ENCODE results near the gene OCA2. TPM values are rescaled to one million over a fixed set of nuclear protein-coding genes. Genes with fewer than 3 reads are reported as not detected.

The OCA2 gene
- polyA plus RNA-seq, 1 donor from 2014 or later, result 0.97 TPM

- H3K9me3 ChIP-seq (ENCODE audit: low read length), result no peaks in the 10 kb centered on the region
- no peak overlapping the region for H3K4me2 ChIP-seq (ENCODE audit: low read length)
- H3K9me2 ChIP-seq (ENCODE audit: insufficient read depth, low read length), result no peaks in the 10 kb centered on the region
These were observed 368.2 kb downstream of the OCA2 start for GRCh38 chr15:27730868-27731267.

GRCh38 chr15:27725731-27726130 lies 373.4 kb downstream of the OCA2 start:
- TF ChIP-seq EZH2 (IDR thresholded peaks at IDR 0.05; ENCODE audit: borderline replicate concordance, insufficient read depth, low read length, poor library complexity, severe bottlenecking), result no peak
- no peak for TF ChIP-seq CTCF (IDR thresholded peaks at IDR 0.05; ENCODE audit: poor library complexity, severe bottlenecking)
- no peak for TF ChIP-seq POLR2AphosphoS5 (IDR thresholded peaks at IDR 0.05)
- no peak for TF ChIP-seq REST (IDR thresholded peaks at IDR 0.05; ENCODE audit: borderline replicate concordance)
- no peak for TF ChIP-seq TAF1 (IDR thresholded peaks at IDR 0.05; ENCODE audit: low read depth)
- no peak for TF ChIP-seq RAD21 (conservative IDR thresholded peaks at IDR 0.05)
- TF ChIP-seq MXI1 (conservative IDR thresholded peaks at IDR 0.05; ENCODE audit: poor library complexity, severe bottlenecking), result no peak
- H3K4me3 ChIP-seq (ENCODE audit: low read length), result no peak overlapping the region
- no peak overlapping the region for H3K9ac ChIP-seq (ENCODE audit: low read length)
- H3K27me3 ChIP-seq (ENCODE audit: insufficient read depth, low read depth, low read length), result no peaks in the 10 kb centered on the region
- H4K20me1 ChIP-seq (ENCODE audit: insufficient read depth), result no peaks in the 10 kb centered on the region
- no peak overlapping the region for H3K27ac ChIP-seq (ENCODE audit: low read length)
- no peak overlapping the region for H2AFZ ChIP-seq (ENCODE audit: low read depth, low read length)
- H3K4me2 ChIP-seq (ENCODE audit: low read length), result no peak overlapping the region
- H3K9me3 ChIP-seq (ENCODE audit: low read length), result no peaks in the 10 kb centered on the region
- no peaks in the 10 kb centered on the region for H3K9me2 ChIP-seq (ENCODE audit: insufficient read depth, low read length)
- no peaks in the 10 kb centered on the region for H3K79me2 ChIP-seq (replicated peaks; ENCODE audit: insufficient read depth, low read length)
- H3K36me3 ChIP-seq (ENCODE audit: insufficient read depth, low read length), result no peaks in the 10 kb centered on the region
- H3F3A ChIP-seq (ENCODE audit: insufficient read depth, low read length, poor library complexity, severe bottlenecking), result no peaks in the 10 kb centered on the region

More at GRCh38 chr15:27730868-27731267, 368.2 kb downstream of the OCA2 start:
- no peaks in the 10 kb centered on the region for H3K27me3 ChIP-seq (ENCODE audit: insufficient read depth, low read depth, low read length)
- H2AFZ ChIP-seq (ENCODE audit: low read depth, low read length), result no peak overlapping the region
- no peaks in the 10 kb centered on the region for H3K36me3 ChIP-seq (ENCODE audit: insufficient read depth, low read length)
- TF ChIP-seq POLR2AphosphoS5 (IDR thresholded peaks at IDR 0.05), result no peak
- TF ChIP-seq SMC3 (conservative IDR thresholded peaks at IDR 0.05; ENCODE audit: poor library complexity), result no peak
- no peak for TF ChIP-seq REST (IDR thresholded peaks at IDR 0.05; ENCODE audit: borderline replicate concordance)
- TF ChIP-seq RAD21 (conservative IDR thresholded peaks at IDR 0.05), result no peak
- no peaks in the 10 kb centered on the region for H4K20me1 ChIP-seq (ENCODE audit: insufficient read depth)
- H3K79me2 ChIP-seq (replicated peaks; ENCODE audit: insufficient read depth, low read length), result no peaks in the 10 kb centered on the region
- H3K9ac ChIP-seq (ENCODE audit: low read length), result no peak overlapping the region
- H3F3A ChIP-seq (ENCODE audit: insufficient read depth, low read length, poor library complexity, severe bottlenecking), result peaks cover 5% of the 10 kb centered on the region
- H3K4me3 ChIP-seq (ENCODE audit: low read length), result no peak overlapping the region
- H3K27ac ChIP-seq (ENCODE audit: low read length), result peak overlapping the region; percentile 50

Measured in neural cell (in vitro differentiated cells).